ENCODE measurements around the gene ABCC12.

The ABCC12 gene

GRCh38 chr16:48131201-48131935, 24.4 kb downstream of the ABCC12 start:
- DNase-seq = peak; percentile 53

DNA sequence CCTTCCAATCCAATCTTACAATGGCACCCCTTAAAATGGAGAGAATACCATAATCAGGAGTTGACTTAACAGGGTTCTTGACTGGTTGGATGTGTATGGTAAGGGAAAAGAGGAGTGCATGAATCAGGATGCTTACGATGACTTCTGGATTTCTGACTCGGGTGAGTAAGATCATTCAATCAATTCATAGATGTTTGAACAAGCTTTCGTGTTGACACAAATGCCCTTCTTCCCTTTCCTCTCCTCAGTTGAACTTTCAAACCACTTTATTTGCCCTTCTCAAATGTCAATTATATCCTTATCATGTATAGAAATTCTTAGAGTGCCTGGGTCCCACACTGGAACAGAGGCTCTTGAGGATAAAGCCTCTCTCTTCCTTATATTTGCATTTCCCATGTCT, 25.9 kb downstream of the ABCC12 start:
- DNase-seq = no peak

GRCh38 chr16:48128769-48129168, 27.0 kb downstream of the ABCC12 start:
- peak; percentile 27 for DNase-seq

- no peak for DNase-seq
Measured at GRCh38 chr16:48126801-48127644, 28.8 kb downstream of the ABCC12 start.

DNA sequence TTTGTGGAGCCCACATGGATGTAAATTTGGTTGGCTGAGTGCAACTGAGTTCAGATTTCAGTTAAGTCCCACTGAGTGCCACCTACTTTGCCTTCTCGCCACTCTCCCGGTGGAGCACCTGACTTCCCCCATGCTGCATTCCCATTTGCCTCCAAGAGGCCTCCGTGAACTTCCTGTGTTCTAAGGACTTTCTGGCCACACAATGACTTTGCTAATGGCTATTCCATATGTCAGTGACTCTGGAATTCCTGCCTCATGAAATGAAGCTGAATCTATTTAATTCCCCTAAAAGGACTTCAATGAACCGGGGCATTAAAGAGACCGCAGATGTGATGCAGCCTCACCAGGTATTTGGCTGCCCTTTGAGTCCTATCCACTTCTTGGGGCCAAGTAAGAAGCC, 29.9 kb downstream of the ABCC12 start:
- DNase-seq = no peak

DNA sequence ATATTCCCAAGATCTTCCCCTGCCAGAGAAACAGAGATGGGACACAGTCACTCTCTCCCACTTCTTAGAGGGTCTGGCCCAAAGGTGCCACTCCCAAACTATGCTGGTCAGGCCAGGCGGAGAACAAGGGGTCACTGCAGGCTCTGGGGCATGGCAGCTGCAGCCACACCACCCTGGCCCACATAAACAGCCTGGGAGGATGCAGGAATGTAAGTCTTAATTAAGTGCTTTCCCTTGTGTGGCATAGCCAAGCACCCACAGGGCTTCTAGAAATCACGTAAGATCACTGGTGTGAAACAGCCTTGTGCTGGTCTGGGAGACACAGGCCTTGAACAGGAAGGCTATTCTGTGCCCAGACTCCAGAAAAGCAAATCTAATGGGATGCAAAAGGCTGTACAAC, 31.5 kb downstream of the ABCC12 start:
- DNase-seq = no peak

GRCh38 chr16:48123104-48123788, 32.5 kb downstream of the ABCC12 start:
- peak; percentile 80 for DNase-seq

- no peak for DNase-seq
Measured at GRCh38 chr16:48121276-48121675, 34.5 kb downstream of the ABCC12 start.

DNA sequence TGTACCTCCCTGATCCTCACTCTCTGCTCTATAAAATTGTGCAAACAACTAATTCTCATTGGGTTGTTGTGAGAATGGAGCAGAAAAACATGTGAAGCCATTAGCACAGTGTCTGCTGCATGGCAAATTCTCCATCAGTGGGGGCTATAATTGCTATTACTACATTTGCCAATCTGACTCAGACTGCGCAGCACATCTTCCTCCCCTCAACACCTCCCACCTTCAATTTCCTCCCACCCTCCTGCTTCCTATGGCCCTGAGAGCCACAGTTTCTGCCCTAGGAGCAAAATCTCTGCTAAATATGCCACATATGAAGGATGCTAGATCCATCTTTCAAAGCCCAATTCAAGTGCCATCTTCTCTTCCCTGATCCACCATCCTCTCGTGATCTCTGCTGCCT, 37.0 kb downstream of the ABCC12 start:
- DNase-seq = no peak

DNA sequence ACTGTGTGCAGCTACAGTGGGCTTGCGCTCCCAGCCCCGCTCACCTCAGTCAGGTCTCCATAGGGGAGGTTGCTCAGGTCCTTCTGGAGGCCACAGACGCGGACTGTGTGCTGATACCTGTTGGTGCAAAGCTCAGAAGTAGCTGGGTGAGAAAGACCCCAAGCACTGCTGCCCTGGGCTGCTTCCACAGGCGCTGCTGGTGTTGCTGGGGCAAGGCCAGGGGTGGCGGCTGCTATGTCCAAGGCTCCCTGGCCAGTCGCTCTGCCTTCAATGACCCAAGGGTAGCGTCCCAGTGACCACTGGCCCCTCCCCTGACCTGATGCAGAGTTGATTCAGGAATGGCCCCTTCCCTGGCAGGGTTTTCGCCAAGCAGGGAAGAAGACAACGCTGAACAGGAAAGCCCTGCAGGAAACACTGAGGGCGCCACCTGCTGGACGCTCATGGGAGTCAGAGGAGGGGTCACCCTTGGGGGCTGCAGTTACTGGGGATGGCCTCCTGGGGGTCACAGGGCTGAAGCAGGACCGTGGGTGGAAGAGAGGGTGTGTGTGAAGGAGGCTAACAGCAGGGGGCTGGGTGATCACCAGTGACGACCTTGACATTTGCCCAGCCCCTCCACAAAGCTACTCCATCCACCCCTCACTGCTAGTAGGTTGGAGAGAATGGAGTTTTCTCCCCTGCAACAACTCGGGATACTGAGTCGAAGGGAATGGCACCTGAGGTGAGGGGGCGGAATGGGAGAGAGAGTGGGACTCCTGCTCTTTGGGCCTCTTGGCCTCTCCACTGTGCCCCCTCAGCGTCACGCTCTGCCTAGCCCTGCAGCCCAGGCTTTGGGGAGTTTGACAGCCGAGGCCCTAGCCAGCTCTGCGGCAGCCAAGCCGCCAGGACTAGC, 38.3 kb downstream of the ABCC12 start:
- peak; percentile 85 for DNase-seq

GRCh38 chr16:48115299-48115698, 40.5 kb downstream of the ABCC12 start:
- DNase-seq = no peak

- DNase-seq = no peak
Measured at GRCh38 chr16:48114410-48114809, 41.4 kb downstream of the ABCC12 start.

DNA sequence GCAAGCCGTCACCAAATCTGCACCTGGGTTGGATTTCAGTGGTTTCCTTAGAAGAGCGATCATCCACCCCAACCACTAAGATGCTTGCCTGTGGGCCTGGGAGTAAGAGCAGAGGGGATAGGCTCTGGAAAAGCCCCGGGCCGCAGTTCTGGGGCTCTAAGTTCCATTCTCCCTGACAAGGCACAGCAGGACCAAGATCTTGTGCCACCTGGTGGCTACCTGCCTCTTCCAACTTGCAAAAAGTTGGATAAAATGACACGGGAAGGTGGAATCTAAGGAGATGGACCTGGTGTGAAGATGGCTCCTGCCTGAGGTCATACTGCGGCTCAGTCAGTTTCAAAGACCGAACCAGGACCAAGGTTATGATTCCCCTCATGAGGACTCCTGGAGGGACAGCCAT, 42.3 kb downstream of the ABCC12 start:
- no peak for DNase-seq

GRCh38 chr16:48113001-48113400, 42.8 kb downstream of the ABCC12 start:
- no peak for DNase-seq

DNA sequence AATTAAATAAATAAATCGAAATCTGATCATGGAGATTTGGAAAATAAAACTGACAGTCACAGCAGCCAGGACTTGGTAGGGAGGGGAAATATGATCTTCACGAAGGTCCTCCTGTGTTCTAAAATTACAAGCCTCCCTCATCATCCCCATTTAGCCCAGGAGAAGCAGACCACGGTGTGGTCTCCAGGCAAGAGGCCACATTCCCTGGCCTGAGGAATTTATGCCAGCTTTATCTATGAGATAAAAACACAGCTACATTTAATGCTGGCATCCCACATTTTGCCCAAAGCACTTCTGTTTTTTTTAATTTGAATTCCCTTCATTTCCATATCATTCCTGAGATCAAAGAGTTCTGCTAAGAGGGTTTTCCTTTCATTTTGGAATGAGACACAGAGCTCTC, 43.2 kb downstream of the ABCC12 start:
- DNase-seq = no peak

- DNase-seq = no peak
Measured at GRCh38 chr16:48110982-48111381, 44.8 kb downstream of the ABCC12 start.

GRCh38 chr16:48110000-48110399, 45.8 kb downstream of the ABCC12 start:
- DNase-seq = no peak

DNA sequence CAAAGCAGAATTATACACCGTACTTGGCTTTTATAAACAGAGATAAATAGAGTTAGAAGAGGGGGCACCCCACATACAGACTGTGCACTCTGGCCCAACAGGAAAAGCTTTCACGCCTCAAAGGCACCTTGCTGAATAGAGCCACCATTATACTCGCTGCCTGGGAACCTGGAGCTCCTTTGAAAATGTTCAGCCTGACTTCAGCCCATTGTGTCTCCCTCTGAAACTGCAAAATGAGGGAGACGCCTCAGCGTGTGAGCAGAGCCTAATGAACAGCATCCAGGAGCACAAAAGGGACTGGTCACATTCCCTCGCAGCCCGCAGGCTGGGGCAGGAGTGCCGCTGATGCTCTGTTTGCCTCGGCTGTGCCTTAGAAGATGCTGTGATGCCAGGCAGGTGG, 46.3 kb downstream of the ABCC12 start:
- no peak for DNase-seq

DNA sequence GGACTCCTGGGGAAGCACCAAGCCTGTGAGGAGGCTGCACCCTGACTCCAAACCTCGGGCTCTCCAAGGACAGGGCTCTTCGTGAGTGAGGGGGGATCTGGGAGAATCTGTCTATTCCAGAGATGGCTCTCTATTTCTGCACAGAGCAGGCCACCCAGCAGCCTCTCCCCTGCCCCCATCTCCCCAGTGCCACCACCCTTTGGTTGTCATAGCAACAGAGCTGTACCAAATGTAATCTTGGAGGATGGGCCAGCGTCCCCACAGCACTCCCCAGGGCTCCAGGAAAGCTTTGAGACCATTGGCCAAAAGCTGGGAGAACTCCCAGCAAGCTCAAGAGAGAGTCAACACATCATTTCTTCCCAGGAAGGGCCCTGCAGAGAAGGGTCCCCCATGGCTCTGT, 49.3 kb downstream of the ABCC12 start:
- no peak for DNase-seq
